HG03342 (cell line): ENCODE results near the gene DENND1B.
"Not testable (repeated sequence)": the region's sequence is repeated elsewhere in the genome, so short reads cannot be mapped to it uniquely, and the experiment has no call there.

ENCODE experiments used
- ATAC-seq: cut with Tn5 transposase; IDR thresholded peaks from one replicate; pipeline ENCODE4 v1.9.1; 2021; ENCODE audit warnings: mild to moderate bottlenecking, moderate library complexity; ENCODE audit not compliant: unreplicated experiment

DENND1B gene

GRCh38 chr1:197783510-197783948, 8.2 kb upstream of the DENND1B start:
- no peak for ATAC-seq

- no peak for ATAC-seq
Measured at GRCh38 chr1:197782722-197783360, 7.6 kb upstream of the DENND1B start.

DNA sequence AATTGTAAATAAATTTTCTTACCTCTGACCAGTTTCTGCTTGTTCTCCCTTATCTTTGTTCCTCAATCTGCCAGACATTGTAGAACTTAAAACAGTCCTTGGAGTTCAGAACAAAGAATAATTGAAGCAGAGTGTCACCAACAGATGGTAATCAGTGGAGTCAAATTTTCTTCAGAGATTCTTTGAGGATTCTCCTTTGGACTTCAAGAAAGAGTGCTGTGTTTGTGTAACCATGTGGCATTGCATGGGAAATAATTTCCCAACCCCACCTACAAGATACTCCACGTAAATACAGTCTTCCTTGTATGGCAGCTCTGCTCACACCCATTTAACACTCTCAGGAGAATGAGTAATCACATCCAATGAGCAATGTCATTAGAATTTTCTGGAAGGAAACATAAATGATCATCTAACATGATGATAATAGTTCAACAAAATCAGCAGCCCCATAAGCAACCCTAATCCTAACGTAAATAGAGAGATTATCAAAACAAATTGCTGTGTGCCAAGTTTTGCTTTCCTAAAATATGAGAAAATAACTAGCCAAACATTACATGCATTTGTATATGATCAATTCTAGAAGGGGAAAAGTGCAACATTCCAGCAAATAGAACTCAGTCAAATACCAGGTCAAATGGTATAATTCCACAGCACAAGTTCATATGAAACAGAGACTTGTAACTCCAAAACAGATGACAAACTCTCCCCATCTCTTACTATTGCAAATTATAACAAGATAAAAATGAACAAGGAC, 6.9 kb upstream of the DENND1B start:
- ATAC-seq: no peak

DNA sequence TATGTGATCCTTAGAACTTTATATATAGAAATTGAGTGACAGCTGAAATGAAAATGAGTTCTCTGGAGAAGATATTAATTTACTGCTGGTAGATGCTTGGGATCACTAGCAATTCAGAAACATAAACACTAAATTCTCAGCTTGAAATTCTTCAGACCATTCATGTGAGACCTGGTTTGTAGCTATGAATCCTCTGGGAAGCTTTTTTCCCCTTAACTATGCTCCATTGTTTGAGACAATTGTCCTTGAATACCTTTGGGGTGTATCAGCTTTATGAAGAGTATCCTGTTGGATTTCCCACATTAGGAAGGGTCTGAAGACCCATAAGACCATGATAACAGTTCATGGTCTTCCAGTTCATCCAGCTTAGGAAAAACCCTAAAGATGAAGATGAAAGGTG, 4.6 kb upstream of the DENND1B start:
- ATAC-seq: no peak

DNA sequence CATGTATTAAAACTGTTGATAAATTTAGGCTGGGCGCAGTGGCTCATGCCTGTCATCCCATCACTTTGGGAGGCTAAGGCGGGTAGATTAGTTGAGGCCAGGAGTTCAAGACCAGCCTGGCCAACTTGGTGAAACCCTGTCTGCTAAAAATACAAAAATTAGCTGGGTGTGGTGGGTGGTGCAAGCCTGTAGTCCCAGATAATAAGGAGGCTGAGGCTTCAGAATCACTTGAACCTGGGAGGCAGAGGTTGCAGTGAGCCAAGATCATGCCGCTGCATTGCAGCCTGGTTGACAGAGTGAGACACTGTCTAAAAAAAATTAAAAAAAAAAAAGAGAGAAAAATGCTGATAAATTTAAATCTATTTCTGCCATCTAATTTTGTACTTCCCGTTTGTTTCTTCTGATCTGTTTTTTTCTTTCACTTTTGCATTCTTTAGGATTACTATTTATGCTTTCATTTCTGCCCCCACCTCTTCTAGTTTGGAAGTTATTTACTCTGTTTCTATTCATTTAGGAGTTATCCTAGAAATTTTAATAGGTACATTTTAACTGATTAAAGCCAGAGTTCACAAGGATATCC, 3.2 kb upstream of the DENND1B start:
- ATAC-seq: no peak

DNA sequence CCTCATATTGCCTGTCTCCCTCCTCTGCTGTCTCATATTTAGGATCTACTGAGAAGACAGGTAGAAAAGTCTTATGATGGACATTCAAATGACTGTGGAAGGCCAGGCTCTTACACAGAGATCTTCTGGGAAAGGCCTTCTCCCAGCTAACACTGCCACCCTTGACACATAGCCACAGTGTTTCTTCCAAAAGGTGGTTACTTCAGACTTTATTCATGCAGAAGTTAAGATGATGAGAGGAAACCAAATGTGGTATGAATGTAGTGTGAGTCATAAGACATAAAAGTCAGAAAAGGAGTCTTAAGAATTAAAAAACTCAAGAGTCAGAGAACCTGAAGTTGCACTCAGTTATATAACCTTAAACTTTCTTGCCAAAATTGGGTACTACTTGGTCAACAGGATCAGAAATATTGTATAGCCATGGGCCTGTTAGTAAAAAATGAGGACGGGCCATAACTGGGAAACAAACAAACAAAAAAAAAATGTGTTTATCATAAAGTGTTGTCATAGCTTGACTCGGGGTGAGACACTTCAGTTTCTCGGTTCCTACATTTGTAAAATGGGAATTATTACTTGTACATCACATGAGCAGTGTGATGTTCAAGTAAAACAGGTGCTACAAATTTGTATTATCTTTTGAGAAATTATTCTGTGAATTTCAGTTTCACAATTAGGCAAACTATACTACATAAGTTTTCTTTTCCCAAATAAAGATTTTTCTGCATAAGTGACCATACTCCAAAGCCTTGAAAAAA, 1.2 kb upstream of the DENND1B start:
- ATAC-seq: peak; percentile 47

DNA sequence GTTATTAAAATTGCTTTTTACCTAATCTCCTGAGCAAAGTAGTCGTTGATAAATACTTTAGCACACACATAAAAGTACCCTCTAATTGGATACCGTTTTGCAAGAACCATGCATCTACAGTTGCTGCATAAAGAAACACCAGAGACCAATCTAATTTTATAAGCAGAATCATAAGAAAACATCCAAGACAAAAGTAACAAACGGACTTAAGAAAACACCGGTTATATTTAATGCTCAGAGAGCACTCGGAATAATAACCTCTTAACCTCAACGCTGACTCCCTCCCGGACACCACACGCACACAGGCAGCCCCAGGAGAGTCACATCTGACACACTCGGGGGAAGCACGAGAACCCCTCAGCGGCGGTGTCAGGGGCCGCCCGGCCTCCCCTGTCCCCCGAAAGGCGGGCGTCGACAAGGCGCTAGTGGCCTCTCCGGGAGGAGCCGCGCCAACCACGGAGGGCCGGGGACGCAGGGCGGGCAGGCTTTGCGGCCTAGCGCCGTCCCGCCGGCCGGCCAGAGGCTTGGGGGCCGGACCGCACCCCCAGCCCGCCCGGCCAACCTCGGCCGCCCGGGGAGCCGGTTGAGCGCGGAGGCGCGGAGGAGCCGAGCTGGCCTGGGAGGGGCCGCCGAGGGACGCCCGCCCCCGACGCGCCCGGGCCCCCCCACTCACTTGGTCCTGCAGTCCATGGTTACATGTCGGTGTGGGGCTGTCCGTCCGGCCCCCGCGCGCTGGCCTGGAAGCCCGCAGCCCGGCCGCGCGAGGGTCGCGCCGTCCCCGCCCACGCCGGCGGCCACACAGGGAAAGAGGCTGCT, 606 bp downstream of the DENND1B start:
- peak; percentile 27 for ATAC-seq

DNA sequence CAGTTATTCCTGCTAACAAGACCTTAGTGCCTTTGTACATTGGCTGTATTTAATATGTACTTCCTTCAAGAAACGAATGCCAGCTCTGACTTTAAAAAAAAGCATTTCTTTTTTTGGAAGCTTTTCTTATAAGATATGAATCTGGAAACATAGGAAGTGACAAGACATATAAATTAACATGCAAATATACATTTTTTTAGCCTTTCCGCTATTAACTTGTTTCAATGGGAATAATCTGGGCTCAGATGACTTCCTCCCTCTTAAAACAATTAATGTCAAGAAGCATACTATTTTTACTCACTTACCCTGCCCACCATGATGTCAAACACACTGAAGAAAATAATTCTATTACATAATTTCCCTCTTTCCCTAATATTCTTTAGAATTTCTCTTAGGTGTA, 1.4 kb downstream of the DENND1B start:
- no peak for ATAC-seq

DNA sequence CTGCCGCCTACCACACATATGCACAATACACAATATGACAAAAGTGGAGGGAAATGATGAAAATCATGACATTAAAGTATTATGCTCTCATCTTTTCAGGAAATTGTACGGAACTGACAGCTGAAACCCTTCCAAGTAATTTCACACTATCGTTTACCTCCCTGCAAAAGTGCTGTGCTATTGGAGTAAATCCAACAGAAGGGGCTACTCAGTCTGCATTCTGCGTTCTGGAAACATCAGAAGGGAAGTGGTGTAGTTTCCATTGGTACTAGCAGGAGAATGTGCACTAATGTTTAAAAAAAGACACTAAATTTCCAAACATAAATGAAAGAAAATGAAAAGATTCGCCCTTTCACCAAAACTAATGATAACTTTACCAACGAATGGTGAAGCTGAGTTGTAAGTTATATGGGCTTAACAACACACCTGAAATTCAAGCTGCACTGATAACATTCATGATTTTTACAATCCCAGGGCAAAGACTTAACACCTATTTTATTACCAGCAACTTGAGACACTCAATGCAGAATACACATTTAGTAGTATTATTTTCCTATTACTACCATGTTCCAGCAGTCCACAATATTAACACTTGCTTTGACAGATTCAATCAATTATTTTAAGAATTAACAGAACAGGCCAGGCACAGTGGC, 3.2 kb downstream of the DENND1B start:
- no peak for ATAC-seq

DNA sequence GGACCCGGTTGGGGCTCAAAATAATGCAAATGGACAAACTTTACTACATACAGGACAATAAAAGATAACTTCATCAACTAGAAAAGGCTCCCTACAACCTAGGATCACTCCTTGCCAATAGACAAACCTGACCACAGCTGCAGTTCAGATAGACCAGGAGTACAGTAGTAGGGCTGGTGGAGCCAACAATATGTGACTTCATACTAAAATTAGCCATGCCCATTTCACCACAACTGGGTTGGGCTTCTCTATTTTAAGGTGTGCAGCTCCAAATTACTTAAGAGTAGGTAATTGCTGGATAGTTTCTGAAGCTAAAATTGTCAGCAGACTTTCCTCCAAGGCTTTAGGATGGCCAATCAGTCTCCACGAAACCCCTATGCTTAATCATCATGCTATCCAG, 3.9 kb downstream of the DENND1B start:
- ATAC-seq: no peak

GRCh38 chr1:197770243-197770642, 5.0 kb downstream of the DENND1B start:
- ATAC-seq: no peak

DNA sequence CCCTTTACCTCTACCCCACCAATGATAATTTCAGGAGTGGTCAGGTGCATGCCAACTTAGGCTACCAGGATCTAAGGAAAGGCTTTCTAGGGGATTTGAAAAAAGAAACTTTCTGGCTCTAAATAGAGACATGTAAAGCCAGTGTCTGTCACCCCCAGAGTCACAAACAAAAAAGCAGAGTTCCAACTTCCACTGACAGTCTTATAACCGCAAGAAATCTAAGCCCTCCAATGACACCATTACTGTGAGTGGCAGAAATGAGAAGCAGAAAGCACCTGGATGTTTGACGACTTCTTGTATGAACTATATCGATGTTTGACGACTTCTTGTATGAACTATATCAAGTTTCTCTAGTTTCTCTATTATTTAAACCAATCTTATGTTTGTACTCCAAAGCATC, 6.0 kb downstream of the DENND1B start:
- ATAC-seq: no peak

- no peak for ATAC-seq
Measured at GRCh38 chr1:197768014-197768805, 7.1 kb downstream of the DENND1B start.

DNA sequence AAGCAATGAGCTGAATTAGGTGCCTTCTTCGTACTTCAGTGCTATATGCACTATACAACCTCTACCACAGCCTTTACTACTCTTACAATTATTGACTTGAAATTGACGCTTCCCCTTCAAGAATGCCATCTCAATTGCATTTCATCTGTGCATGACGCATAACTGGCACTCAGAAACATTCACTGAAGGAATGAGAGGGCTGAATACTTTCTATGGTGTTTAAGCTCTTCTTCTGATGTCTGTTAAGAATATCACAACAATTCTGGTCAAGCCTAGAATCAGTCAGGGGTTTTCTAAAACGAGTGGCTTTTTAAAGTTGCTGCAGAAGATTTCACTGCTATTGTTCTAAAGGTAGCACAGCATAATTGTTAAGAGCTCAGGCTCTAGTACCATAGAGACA, 11.5 kb downstream of the DENND1B start:
- no peak for ATAC-seq

- no peak for ATAC-seq
Measured at GRCh38 chr1:197763307-197763706, 12.0 kb downstream of the DENND1B start.

- ATAC-seq: peak; percentile 51
Measured at GRCh38 chr1:197761654-197762053, 13.6 kb downstream of the DENND1B start.

DNA sequence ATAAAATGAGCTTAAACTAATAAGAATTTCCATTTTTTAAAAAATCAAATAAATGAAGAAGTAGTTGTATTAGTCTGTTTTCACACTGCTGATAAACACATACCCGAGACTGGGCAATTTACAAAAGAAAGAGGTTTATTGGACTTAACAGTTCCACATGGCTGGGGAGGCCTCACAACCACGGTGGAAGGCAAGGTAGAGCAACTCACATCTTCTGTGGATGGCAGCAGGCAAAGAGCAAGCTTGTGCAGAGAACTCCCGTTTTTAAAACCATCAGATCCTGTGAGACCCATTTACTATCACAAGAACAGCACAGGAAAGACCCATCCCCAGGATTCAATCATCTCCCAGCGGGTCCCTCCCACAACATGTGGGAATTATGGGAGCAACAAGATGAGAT, 19.7 kb downstream of the DENND1B start:
- not testable (repeated sequence) for ATAC-seq

GRCh38 chr1:197752652-197753164, 22.6 kb downstream of the DENND1B start:
- not testable (repeated sequence) for ATAC-seq

- no peak for ATAC-seq
Measured at GRCh38 chr1:197750366-197750765, 24.9 kb downstream of the DENND1B start.
